Right renal cortex interstitium (tissue), 3 donors: Measurements from ENCODE around the gene CEP170B. TPM values are rescaled to one million over a fixed set of nuclear protein-coding genes. Genes with fewer than 3 reads are reported as not detected.
A peak's percentile ranks its signal among the peaks of the same experiment; 100 is the strongest.

ENCODE experiments used
- DNase-seq, 3 donors: peaks; one replicate each; pipeline ENCODE4 v3.0.0-alpha.2; 2013; ENCODE audit warnings: low read depth in 3 of 3, low spot score in 2 of 3
- polyA plus RNA-seq, 3 donors: library from polyadenylated mRNA; unstranded; fragments of 120-200 nt; gene quantifications; one replicate each; pipeline ENCODE4 v1.2.1, GENCODE V29; 2013; ENCODE audit not compliant: insufficient read length in 3 of 3

The CEP170B gene
- polyA plus RNA-seq, 3 donors = 8.1 to 9.8 (median 9.5) TPM

GRCh38 chr14:104928391-104929133, 63.5 kb downstream of the CEP170B start:
- DNase-seq = no peak

DNA sequence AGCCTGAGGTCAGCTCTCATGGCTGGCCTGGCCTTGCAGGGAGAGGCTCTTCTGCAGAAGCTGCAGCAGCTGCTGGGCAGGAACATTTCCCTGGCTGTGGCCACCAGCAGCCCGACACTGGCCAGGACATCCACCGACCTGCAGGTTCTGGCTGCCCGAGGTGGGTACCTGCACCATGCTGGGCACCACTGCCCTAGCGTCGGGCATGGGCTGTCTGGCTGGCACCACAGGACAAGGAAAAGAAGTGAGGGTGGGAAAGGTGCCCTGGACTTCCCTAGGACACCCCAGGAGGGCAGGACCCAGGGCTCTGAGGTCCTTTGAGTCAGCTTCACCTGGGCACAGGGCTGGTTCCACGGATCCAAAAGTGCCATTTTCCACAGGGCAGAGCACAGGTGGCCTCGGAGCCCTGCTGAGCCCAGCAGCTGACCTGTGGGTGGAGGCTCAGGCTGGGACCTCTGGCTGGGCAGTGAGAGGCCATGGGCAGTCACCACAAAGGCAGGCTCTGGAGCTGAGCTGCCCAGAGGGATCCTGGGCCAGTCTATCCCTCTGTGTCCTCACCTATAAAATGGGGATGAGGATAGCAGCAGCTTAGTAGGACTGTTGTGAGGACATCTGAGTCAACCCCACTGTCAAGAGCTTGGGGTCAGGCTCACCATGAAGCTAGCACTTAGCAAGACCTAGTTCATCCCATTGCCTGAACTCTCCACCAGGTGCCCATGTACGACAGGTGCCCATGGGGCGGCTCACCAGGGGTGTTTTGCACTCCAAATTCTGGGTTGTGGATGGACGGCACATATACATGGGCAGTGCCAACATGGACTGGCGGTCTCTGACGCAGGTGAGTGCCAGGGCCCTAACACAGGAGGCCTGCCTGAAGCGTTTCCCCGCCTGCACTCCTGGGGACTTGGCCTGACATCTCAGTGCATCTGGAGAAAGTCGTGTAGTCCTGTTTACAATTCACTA, 64.5 kb downstream of the CEP170B start:
- DNase-seq = no peak

DNA sequence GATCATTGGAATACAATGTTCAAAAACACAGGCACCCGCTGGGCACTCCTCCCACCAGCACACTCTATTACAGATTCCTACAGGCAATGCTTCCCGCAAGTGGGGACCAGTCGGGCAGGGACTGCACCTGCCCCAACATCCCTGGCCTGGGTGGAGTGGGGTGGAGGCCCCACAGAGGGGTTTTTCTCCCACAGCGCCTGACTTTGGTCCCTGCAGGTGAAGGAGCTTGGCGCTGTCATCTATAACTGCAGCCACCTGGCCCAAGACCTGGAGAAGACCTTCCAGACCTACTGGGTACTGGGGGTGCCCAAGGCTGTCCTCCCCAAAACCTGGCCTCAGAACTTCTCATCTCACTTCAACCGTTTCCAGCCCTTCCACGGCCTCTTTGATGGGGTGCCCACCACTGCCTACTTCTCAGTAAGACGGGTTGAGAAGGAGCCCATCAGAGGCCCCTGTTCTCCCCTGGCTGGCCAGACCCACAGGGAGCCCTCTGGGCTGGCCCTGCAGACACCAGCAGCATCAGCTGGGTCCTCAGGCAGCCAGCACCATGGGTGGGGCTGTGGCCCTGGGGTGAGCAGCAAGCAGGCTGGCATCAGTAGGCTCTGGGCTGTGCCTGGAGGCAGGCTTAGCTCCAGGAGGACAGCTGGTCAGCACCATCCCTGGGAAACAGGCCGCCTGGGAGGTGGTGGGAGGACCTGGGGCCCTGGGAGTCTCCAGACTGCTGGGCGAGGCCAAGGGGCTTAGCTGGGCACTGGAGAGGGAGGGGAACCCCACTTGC, 65.6 kb downstream of the CEP170B start:
- no peak for DNase-seq

DNA sequence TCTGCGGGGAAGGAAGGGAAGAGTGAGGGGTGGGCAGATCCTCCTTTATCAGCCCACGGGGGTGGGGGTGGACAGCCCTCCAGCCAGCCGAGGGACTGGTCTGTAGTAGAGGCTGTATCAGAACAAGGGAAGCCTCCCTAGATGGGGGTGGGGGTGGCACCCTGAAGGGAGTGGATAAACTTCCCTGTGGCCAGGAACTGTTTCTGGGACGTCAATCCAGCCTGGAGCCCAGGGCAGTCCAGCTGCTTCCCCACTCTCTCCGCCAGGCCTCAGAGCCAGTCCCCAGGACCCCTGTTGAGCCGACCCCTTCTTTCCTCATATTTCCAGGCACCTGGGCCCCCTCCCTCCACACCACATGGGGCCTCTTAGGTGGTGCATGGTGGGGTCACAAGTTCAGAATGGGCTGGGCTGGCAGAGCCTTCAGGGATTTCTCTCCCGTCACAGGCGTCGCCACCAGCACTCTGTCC, 66.3 kb downstream of the CEP170B start:
- DNase-seq = no peak

- DNase-seq = no peak
Measured at GRCh38 chr14:104931771-104932675, 67.0 kb downstream of the CEP170B start.

- DNase-seq = peak; percentile 53 to 79 (median 62)
Measured at GRCh38 chr14:104932676-104933631, 67.9 kb downstream of the CEP170B start.

DNA sequence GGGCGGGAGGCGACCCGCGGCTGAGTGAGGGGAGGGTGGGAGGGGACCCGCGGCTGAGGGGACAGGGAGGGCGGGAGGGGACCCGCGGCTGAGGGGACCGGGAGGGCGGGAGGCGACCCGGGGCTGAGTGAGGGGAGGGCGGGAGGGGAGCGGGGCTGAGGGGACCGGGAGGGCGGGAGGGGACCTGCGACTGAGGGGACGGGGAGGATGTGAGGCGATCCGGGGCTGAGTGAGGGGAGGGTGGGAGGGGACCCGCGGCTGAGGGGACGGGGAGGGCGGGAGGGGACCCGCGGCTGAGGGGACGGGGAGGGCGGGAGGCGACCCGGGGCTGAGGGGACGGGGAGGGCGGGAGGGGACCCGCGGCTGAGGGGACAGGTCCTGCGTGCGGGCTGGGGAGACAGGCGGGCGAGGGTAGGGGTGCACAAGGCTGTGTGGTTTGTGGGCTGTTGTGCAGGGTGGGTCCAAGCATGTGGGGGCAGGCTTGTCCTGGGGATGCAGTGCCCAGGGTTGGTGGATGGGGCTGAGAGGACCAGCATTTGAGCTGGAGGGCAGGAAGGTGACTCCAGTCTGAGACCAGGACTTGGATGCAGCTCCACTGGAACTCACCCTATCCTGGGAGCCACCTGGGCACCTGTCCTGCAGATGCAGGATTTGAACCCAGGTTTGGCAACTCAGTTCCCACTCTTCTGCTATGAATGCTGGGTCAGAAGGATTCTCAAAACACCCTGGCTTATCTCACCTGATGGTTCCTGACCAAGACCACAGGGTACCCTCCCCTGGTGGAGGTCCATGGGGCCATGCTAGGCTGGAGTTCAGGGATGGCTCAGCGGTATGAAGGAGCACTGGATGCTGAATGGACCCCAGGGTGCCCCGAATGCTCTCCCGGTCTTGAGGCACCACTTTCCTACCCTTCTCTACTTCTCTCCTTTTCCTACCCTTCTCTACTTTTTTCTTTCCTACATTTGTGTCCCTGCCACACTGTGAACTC, 69.0 kb downstream of the CEP170B start:
- DNase-seq = no peak

DNA sequence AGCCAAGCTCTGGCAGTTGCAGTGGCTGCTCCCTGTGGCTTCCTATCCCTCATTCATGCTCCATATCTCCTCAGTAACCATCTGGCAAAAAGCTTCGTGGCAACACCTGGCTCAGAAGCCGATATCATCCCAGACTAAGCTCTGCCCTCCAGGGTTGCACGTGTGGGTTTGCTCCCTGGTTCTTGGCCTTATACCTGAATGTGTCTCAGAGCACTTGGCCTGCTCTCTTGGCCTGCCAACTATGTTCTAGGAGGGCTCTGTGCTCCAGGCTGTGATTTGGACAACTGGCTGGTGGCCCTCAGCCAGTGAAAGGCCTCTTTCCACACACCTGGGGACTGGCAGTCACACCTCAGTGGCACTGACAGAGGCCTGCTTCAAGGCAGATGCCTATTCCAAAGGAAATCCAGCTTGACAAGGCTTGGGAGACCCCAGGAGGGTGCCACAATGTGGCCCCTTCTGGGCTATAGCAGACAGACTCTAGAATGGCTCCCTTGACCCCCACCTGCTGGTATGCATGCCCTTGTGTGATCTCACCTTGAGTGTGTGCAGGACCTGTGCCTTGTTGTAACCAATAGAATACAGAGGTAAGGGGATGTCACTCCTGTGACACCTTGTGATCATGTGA, 70.1 kb downstream of the CEP170B start:
- DNase-seq = no peak

GRCh38 chr14:104935955-104936354, 70.9 kb downstream of the CEP170B start:
- no peak for DNase-seq

- DNase-seq = no peak
Measured at GRCh38 chr14:104936361-104937155, 71.5 kb downstream of the CEP170B start.

DNA sequence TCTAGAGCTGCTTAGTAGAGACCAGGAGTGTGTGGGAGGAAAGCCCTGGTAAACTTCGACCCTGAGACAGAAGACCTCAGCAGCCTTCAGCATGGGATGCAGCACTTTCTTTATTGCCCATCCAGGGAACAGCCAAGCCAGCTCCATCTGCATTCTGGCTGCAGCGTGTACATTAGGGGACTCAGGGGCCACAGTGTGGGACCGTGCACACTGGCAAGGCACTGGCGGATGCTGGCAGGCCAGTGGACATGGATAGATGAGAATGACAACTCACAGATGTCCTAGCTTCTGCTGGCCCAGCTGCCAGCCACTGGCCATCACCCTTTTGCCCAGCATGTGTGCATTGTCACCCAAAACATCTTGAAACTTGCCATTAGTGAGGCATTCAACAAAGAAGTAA, 72.1 kb downstream of the CEP170B start:
- DNase-seq = no peak

- no peak for DNase-seq
Measured at GRCh38 chr14:104937694-104938365, 72.8 kb downstream of the CEP170B start.

DNA sequence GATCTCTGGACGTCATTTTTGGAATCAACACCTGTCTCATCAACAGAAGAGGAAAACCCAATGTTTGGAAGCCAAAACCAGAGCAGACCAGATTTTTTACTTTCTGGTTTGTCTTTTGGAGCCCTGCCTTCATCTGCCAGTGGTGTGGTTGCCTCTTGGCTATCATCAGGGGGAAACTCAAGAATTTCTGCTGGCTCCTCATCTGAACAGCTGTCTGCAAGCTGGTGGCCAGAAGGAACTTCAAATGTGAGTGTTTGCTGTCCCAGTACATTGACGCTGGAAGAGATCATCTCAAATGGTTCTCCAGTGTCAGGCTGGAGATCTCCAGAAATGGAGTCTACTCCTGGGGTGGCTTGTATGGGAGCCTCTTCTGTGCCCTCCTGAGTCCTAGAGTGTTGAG, 73.4 kb downstream of the CEP170B start:
- DNase-seq = no peak

GRCh38 chr14:104938960-104939359, 73.9 kb downstream of the CEP170B start:
- DNase-seq = no peak

DNA sequence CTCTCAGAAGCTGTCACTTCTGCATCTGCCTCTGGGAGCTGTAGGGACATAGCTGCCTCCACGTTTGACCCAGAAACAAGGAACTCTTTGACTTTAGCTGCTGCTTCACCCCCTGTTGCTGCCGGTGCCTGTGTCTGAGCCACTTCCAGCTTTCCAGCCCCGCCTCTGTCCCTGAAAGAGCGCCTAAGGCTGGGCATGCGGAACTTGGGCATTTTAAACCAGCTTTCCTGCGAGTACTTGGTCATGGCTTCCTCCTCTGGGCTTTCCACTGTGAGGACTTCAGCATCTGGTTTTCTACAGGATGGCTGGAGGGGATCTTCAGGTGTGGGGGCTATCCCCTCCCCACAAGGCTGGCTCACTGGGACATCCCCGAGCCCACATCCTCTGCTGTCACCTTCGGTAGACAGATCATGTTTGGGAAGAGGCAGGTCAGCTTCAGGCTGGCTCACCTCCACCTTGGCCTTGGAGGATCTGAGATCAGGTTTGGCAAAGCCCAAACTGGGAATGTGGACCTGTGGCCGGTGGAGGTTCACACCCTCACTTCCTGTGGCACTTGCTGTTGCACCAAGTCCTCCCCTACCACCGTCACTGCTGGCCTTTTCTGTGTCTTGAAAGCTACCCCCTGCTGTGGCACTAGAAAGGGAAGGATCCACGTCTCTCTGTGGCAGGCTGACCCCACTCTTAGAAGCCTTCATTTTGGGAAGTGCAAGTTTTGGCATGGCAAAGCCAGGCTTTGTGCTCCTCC, 74.8 kb downstream of the CEP170B start:
- no peak for DNase-seq
